Heart left ventricle (tissue), 13 donors: ENCODE measurements around the gene GHR.

Source experiments
- POLR2A ChIP-seq, 2 donors: fragments of 450-650 bp; IDR thresholded peaks; one replicate each; pipeline ENCODE4 v1.6.1; 2017; ENCODE audit warnings: antibody characterized with exemption in 2 of 2, mild to moderate bottlenecking in 2 of 2, moderate library complexity in 2 of 2
- TF ChIP-seq, protein P1 (sequence below), 12 donors: fragments of 200-600 bp; sonication (generic) in 4 of 12; IDR thresholded peaks; one replicate each; pipeline versions ENCODE4 v1.5.0 to v1.8.0; 2018 to 2022; ENCODE audit warnings: antibody characterized with exemption in 12 of 12, mild to moderate bottlenecking in 5 of 12
- donor health status: ischemic (EF 13 %, LVEDD 7.1; RV severe dilation, severe dysfunction).
- donor health status: DM: no; HTN: yes; CAD: no.
- donor health status: DM: no; HTN: no; CAD: no.
- donor health status: ischemic (EF 25% LVEDD 6.9; RV normal size, moderate dysfunction).
- donor health status: ischemic (EF 25% LVEDD 5.7; RV mildly dilated, moderate dysfunction).
- donor health status: ischemic (EF 35%, LVEDD 5.7; RV mildly dilated, moderate dysfunction).
- donor health status: nonischemic (EF 11% LVEDD 7.7; RV severe dilation, severe dysfunction).
- donor health status: DM: yes; HTN: yes; CAD: no.
- donor health status: PGD.
- donor health status: ischemic (EF 29% LVEDD 5.4; RV normal size, mild dysfunction).
- donor health status: nonischemic (EF 23%, LVEDD 6.1; RV moderate dilation, normal function).

DNA sequence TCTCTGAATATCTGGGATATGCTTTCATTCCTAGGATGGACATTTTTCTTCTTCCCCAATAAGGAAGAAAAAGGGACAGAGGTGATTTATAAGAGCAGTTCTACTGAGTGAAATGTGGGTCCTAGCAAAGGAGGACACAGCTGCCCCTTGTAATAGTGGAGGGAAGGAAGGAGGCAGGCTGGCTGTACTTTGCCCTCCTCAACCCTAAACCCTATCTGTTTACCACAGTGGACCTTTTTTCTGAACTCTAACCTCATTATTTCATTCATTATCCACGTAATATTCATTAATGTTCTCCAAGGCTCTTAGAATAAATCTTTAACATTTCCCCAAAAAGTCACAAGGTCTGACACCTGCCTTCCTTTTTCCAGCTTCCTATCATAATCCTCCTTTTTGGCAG, 37.8 kb downstream of the GHR start:
- TF ChIP-seq, protein P1, sequence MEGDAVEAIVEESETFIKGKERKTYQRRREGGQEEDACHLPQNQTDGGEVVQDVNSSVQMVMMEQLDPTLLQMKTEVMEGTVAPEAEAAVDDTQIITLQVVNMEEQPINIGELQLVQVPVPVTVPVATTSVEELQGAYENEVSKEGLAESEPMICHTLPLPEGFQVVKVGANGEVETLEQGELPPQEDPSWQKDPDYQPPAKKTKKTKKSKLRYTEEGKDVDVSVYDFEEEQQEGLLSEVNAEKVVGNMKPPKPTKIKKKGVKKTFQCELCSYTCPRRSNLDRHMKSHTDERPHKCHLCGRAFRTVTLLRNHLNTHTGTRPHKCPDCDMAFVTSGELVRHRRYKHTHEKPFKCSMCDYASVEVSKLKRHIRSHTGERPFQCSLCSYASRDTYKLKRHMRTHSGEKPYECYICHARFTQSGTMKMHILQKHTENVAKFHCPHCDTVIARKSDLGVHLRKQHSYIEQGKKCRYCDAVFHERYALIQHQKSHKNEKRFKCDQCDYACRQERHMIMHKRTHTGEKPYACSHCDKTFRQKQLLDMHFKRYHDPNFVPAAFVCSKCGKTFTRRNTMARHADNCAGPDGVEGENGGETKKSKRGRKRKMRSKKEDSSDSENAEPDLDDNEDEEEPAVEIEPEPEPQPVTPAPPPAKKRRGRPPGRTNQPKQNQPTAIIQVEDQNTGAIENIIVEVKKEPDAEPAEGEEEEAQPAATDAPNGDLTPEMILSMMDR (IDR thresholded peaks at IDR 0.05): no peak
- no peak for TF ChIP-seq POLR2A (IDR thresholded peaks at IDR 0.05)
